Measurements from ENCODE around the gene PPP1R9A.

- TF ChIP-seq GATA2 (IDR thresholded peaks at IDR 0.05; ENCODE audit: low read depth, low read length) (no peak), GATA3 (IDR thresholded peaks at IDR 0.05; ENCODE audit: low read depth, low read length) (no peak)
Measured at GRCh38 chr7:95323410-95324129, 416.2 kb downstream of the PPP1R9A start.

All from SH-SY5Y (cell line).